GM23338 (cell line): ENCODE results near the gene PUS1.

ENCODE experiments used
- CREB1 ChIP-seq: fragments of 250-450 bp; sonication (Bioruptor Pico); IDR thresholded peaks from 2 replicates; pipeline ENCODE4 v1.5.0; 2020; ENCODE audit warnings: low read depth, mild to moderate bottlenecking, moderate library complexity
- EZH2 ChIP-seq: fragments of 200-600 bp; sonication (generic); IDR thresholded peaks from one replicate; pipeline ENCODE4 v1.8.0; 2017; ENCODE audit warnings: antibody characterized with exemption, mild to moderate bottlenecking, low read depth; ENCODE audit not compliant: unreplicated experiment
- EZH2phosphoT487 ChIP-seq: fragments of 200-600 bp; sonication (generic); IDR thresholded peaks from one replicate; pipeline ENCODE4 v1.8.1; 2018; ENCODE audit warnings: antibody characterized with exemption; ENCODE audit not compliant: unreplicated experiment
- POLR2AphosphoS5 ChIP-seq: IDR thresholded peaks from 2 replicates; pipeline ENCODE4 v1.6.1; 2016; ENCODE audit warnings: antibody characterized with exemption, low read depth
- REST ChIP-seq: IDR thresholded peaks from one replicate; pipeline ENCODE4 v1.6.1; 2018; ENCODE audit warnings: antibody characterized with exemption; ENCODE audit not compliant: unreplicated experiment
- STAT1 ChIP-seq: IDR thresholded peaks from one replicate; pipeline ENCODE4 v1.6.1; 2016; ENCODE audit warnings: antibody characterized with exemption; ENCODE audit not compliant: unreplicated experiment
- TF ChIP-seq, protein P1 (sequence below), 2 experiments: fragments of 200-600 bp in 1 of 2; sonication (generic) in 1 of 2; conservative IDR thresholded peaks; 2 replicates each; pipeline versions ENCODE4 v1.5.1 to v1.6.1; 2016 to 2017; ENCODE audit warnings: antibody characterized with exemption in 2 of 2, low read depth in 2 of 2, mild to moderate bottlenecking in 2 of 2, moderate library complexity in 1 of 2
- TF ChIP-seq, protein P2 (sequence below): fragments of 250-450 bp; sonication (Bioruptor Pico); IDR thresholded peaks from 2 replicates; pipeline ENCODE4 v1.5.0; 2020; ENCODE audit warnings: mild to moderate bottlenecking, moderate library complexity
- TF ChIP-seq, protein P3 (sequence below): IDR thresholded peaks from 2 replicates; pipeline ENCODE4 v1.6.1; 2016; ENCODE audit warnings: antibody characterized with exemption

DNA sequence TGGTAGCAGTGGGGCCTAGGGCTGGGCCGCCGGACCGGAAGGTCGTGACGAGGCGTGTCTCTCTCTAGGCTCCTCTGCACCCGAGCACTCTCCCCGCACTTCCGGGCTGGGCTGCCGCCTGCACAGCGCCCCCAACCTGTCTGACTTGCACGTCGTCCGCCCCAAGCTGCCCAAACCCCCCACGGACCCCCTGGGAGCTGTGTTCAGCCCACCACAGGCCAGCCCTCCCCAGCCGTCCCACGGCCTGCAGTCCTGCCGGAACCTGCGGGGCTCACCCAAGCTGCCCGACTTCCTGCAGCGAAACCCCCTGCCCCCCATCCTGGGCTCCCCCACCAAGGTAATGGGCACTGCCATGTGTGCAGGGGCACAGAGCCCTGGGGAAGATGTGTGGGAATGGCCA lies 13.3 kb upstream of the PUS1 start:
- TF ChIP-seq, protein P1, sequence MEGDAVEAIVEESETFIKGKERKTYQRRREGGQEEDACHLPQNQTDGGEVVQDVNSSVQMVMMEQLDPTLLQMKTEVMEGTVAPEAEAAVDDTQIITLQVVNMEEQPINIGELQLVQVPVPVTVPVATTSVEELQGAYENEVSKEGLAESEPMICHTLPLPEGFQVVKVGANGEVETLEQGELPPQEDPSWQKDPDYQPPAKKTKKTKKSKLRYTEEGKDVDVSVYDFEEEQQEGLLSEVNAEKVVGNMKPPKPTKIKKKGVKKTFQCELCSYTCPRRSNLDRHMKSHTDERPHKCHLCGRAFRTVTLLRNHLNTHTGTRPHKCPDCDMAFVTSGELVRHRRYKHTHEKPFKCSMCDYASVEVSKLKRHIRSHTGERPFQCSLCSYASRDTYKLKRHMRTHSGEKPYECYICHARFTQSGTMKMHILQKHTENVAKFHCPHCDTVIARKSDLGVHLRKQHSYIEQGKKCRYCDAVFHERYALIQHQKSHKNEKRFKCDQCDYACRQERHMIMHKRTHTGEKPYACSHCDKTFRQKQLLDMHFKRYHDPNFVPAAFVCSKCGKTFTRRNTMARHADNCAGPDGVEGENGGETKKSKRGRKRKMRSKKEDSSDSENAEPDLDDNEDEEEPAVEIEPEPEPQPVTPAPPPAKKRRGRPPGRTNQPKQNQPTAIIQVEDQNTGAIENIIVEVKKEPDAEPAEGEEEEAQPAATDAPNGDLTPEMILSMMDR (conservative IDR thresholded peaks at IDR 0.05; ENCODE audit: low read depth in 2 of 2), result peak; percentile 18 to 47; a peak in 2 of 4 replicates
- TF ChIP-seq POLR2AphosphoS5 (no peak), EZH2 (no peak), CREB1 (CRISPR knock-in tag) (no peak), EZH2phosphoT487 (no peak), REST (no peak), STAT1 (no peak)
- TF ChIP-seq, protein P2, sequence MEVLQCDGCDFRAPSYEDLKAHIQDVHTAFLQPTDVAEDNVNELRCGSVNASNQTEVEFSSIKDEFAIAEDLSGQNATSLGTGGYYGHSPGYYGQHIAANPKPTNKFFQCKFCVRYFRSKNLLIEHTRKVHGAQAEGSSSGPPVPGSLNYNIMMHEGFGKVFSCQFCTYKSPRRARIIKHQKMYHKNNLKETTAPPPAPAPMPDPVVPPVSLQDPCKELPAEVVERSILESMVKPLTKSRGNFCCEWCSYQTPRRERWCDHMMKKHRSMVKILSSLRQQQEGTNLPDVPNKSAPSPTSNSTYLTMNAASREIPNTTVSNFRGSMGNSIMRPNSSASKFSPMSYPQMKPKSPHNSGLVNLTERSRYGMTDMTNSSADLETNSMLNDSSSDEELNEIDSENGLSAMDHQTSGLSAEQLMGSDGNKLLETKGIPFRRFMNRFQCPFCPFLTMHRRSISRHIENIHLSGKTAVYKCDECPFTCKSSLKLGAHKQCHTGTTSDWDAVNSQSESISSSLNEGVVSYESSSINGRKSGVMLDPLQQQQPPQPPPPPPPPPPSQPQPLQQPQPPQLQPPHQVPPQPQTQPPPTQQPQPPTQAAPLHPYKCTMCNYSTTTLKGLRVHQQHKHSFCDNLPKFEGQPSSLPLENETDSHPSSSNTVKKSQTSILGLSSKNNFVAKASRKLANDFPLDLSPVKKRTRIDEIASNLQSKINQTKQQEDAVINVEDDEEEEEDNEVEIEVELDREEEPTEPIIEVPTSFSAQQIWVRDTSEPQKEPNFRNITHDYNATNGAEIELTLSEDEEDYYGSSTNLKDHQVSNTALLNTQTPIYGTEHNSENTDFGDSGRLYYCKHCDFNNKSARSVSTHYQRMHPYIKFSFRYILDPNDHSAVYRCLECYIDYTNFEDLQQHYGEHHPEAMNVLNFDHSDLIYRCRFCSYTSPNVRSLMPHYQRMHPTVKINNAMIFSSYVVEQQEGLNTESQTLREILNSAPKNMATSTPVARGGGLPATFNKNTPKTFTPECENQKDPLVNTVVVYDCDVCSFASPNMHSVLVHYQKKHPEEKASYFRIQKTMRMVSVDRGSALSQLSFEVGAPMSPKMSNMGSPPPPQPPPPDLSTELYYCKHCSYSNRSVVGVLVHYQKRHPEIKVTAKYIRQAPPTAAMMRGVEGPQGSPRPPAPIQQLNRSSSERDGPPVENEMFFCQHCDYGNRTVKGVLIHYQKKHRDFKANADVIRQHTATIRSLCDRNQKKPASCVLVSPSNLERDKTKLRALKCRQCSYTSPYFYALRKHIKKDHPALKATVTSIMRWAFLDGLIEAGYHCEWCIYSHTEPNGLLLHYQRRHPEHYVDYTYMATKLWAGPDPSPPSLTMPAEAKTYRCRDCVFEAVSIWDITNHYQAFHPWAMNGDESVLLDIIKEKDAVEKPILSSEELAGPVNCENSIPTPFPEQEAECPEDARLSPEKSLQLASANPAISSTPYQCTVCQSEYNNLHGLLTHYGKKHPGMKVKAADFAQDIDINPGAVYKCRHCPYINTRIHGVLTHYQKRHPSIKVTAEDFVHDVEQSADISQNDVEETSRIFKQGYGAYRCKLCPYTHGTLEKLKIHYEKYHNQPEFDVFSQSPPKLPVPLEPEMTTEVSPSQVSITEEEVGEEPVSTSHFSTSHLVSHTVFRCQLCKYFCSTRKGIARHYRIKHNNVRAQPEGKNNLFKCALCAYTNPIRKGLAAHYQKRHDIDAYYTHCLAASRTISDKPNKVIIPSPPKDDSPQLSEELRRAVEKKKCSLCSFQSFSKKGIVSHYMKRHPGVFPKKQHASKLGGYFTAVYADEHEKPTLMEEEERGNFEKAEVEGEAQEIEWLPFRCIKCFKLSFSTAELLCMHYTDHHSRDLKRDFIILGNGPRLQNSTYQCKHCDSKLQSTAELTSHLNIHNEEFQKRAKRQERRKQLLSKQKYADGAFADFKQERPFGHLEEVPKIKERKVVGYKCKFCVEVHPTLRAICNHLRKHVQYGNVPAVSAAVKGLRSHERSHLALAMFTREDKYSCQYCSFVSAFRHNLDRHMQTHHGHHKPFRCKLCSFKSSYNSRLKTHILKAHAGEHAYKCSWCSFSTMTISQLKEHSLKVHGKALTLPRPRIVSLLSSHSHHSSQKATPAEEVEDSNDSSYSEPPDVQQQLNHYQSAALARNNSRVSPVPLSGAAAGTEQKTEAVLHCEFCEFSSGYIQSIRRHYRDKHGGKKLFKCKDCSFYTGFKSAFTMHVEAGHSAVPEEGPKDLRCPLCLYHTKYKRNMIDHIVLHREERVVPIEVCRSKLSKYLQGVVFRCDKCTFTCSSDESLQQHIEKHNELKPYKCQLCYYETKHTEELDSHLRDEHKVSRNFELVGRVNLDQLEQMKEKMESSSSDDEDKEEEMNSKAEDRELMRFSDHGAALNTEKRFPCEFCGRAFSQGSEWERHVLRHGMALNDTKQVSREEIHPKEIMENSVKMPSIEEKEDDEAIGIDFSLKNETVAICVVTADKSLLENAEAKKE (CRISPR knock-in tag), result no peak
- TF ChIP-seq, protein P3, sequence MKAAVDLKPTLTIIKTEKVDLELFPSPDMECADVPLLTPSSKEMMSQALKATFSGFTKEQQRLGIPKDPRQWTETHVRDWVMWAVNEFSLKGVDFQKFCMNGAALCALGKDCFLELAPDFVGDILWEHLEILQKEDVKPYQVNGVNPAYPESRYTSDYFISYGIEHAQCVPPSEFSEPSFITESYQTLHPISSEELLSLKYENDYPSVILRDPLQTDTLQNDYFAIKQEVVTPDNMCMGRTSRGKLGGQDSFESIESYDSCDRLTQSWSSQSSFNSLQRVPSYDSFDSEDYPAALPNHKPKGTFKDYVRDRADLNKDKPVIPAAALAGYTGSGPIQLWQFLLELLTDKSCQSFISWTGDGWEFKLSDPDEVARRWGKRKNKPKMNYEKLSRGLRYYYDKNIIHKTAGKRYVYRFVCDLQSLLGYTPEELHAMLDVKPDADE, result no peak
